Hepatocyte (in vitro differentiated cells): ENCODE measurements around the gene SFXN5.

Experiments
- CTCF ChIP-seq: fragments of 200-600 bp; sonication (generic); IDR thresholded peaks from 2 replicates; pipeline ENCODE4 v1.5.1; 2016; ENCODE audit warnings: antibody characterized with exemption, mild to moderate bottlenecking; ENCODE audit not compliant: poor library complexity
- EZH2 ChIP-seq: fragments of 200-600 bp; sonication (generic); IDR thresholded peaks from 2 replicates; pipeline ENCODE4 v1.6.1; 2016; ENCODE audit warnings: antibody characterized with exemption, mild to moderate bottlenecking, borderline replicate concordance

GRCh38 chr2:72995430-72996116, 75.9 kb downstream of the SFXN5 start:
- TF ChIP-seq CTCF (no peak), EZH2 (no peak)
